GM20431 (cell line): ENCODE data around the gene ZNF276.

Experiments used
- in situ Hi-C: fragments of 300-500 bp; cut with MseI, MboI; formaldehyde crosslinking; loops from one replicate; pipeline ENCODE4 v1.15.0; 2020; ENCODE audit warnings: low sequenced_read_pairs; ENCODE audit not compliant: unreplicated experiment

The ZNF276 gene

GRCh38 chr16:89732918-89733242 is 11.5 kb downstream of the ZNF276 start:
- in situ Hi-C loops: no loop called here

- in situ Hi-C loops: no loop called here
Observed at GRCh38 chr16:89733322-89733721, 12.0 kb downstream of the ZNF276 start.

GRCh38 chr16:89733792-89734191 is 12.5 kb downstream of the ZNF276 start:
- in situ Hi-C loops: no loop called here

- in situ Hi-C loops: no loop called here
Observed at GRCh38 chr16:89736554-89736953, 15.2 kb downstream of the ZNF276 start.

- in situ Hi-C loops: no loop called here
Observed at GRCh38 chr16:89737341-89738071, 16.2 kb downstream of the ZNF276 start.

- in situ Hi-C loops: no loop called here
Observed at GRCh38 chr16:89738072-89738377, 16.7 kb downstream of the ZNF276 start.

GRCh38 chr16:89738538-89739317 is 17.4 kb downstream of the ZNF276 start:
- in situ Hi-C loops: no loop called here

- in situ Hi-C loops: no loop called here
Observed at GRCh38 chr16:89739383-89739782, 18.0 kb downstream of the ZNF276 start.

GRCh38 chr16:89741342-89742014 is 20.1 kb downstream of the ZNF276 start:
- in situ Hi-C loops: no loop called here

- in situ Hi-C loops: no loop called here
Observed at GRCh38 chr16:89742948-89743347, 21.6 kb downstream of the ZNF276 start.

GRCh38 chr16:89744813-89745212 is 23.5 kb downstream of the ZNF276 start:
- in situ Hi-C loops: no loop called here

- in situ Hi-C loops: no loop called here
Observed at GRCh38 chr16:89746043-89746442, 24.7 kb downstream of the ZNF276 start.

GRCh38 chr16:89748076-89748475 is 26.7 kb downstream of the ZNF276 start:
- in situ Hi-C loops: no loop called here

GRCh38 chr16:89748921-89749320 is 27.6 kb downstream of the ZNF276 start:
- in situ Hi-C loops: no loop called here

GRCh38 chr16:89749637-89750036 is 28.3 kb downstream of the ZNF276 start:
- in situ Hi-C loops: no loop called here

- in situ Hi-C loops: no loop called here
Observed at GRCh38 chr16:89759746-89760340, 38.5 kb downstream of the ZNF276 start.

GRCh38 chr16:89761304-89761922 is 40.1 kb downstream of the ZNF276 start:
- in situ Hi-C loops: no loop called here

GRCh38 chr16:89764711-89765201 is 43.4 kb downstream of the ZNF276 start:
- in situ Hi-C loops: no loop called here

- in situ Hi-C loops: no loop called here
Observed at GRCh38 chr16:89765292-89765830, 44.0 kb downstream of the ZNF276 start.

GRCh38 chr16:89770367-89770766 is 49.0 kb downstream of the ZNF276 start:
- in situ Hi-C loops: no loop called here
